Type B pancreatic cell (in vitro differentiated cells): ENCODE results near the gene ENG. TPM values are rescaled to one million over a fixed set of nuclear protein-coding genes. Genes with fewer than 3 reads are reported as not detected.

Experiments used
- DNase-seq: peaks from one replicate; pipeline ENCODE4 v3.0.0; 2021; ENCODE audit warnings: mixed read lengths; ENCODE audit not compliant: unreplicated experiment; ENCODE audit errors: extremely low spot score
- H3K27ac Mint-ChIP-seq: 2 replicates; pipeline ENCODE4 v1.8.0; 2021; ENCODE audit warnings: mild to moderate bottlenecking, mixed read lengths
- H3K27me3 Mint-ChIP-seq: 2 replicates; pipeline ENCODE4 v1.8.0; 2021; ENCODE audit warnings: mixed read lengths
- H3K36me3 Mint-ChIP-seq: 2 replicates; pipeline ENCODE4 v1.8.0; 2021; ENCODE audit warnings: mixed read lengths
- H3K4me1 Mint-ChIP-seq: one replicate; pipeline ENCODE4 v1.8.0; 2021; ENCODE audit warnings: mixed read lengths; ENCODE audit not compliant: unreplicated experiment
- H3K4me3 Mint-ChIP-seq: 2 replicates; pipeline ENCODE4 v1.8.0; 2021; ENCODE audit warnings: mild to moderate bottlenecking, mixed read lengths
- H3K9me3 Mint-ChIP-seq: 2 replicates; pipeline ENCODE4 v1.8.0; 2021; ENCODE audit warnings: mixed read lengths
- CTCF ChIP-seq: fragments of 200-600 bp; sonication (generic); conservative IDR thresholded peaks from 2 replicates; pipeline ENCODE4 v1.5.0; 2021; ENCODE audit warnings: antibody characterized with exemption, mild to moderate bottlenecking
- total RNA-seq: library from RNA; stranded (reverse); gene quantifications from 2 replicates; pipeline ENCODE4 v1.2.1, GENCODE V29; 2021; ENCODE audit warnings: low replicate concordance

Gene ENG
- total RNA-seq, 1 donor from 2014 or later = 1.6 TPM

DNA sequence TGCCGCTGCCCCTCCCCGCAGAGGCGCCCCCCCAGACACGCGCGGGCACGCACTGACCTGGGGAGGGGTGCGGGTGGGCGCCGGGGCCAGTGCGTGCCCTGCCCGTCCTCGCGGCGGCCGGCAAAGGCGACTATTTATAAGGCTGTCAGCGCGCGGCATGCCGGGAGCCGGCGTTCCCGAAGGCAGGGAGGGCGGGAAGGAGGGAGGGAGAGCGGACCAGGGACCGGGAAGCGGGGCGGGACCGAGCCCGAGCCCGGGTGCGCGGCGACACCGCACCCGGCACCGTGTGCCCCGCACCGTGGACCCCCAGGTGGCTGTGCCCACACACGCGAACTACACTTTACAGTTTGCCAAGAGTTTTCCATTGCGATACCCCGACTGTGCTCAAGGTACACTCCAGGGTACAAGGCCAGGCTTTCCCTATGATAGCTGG lies 23.1 kb upstream of the ENG start, which contains the start of gene AK1:
TSS of gene AK1 (minus strand) at position 110 of the 433 bp plus-strand sequence. CDS start 3,058 bp downstream, outside the sequence.
- H3K4me1 Mint-ChIP-seq = peaks cover 15% of the 10 kb centered on the region
- peak within 1 kb of the TSS; percentile 89 for H3K4me3 Mint-ChIP-seq
- H3K27me3 Mint-ChIP-seq = no peaks in the 10 kb centered on the region
- TF ChIP-seq CTCF = no peak
- H3K9me3 Mint-ChIP-seq = no peaks in the 10 kb centered on the region
- peak within 1 kb of the TSS; percentile 59 for H3K27ac Mint-ChIP-seq
- H3K36me3 Mint-ChIP-seq = no peaks in the 10 kb centered on the region
- DNase-seq = no peak

- peak overlapping the region; percentile 89 for H3K4me3 Mint-ChIP-seq
- H3K27me3 Mint-ChIP-seq = no peaks in the 10 kb centered on the region
- DNase-seq = no peak
- peaks cover 15% of the 10 kb centered on the region for H3K4me1 Mint-ChIP-seq
- no peaks in the 10 kb centered on the region for H3K9me3 Mint-ChIP-seq
- H3K36me3 Mint-ChIP-seq = no peaks in the 10 kb centered on the region
- peak overlapping the region; percentile 59 for H3K27ac Mint-ChIP-seq
- TF ChIP-seq CTCF = no peak
These were observed 22.5 kb upstream of the ENG start for GRCh38 chr9:127876764-127877562.

GRCh38 chr9:127876026-127876763 lies 21.7 kb upstream of the ENG start:
- Mint-ChIP-seq H3K9me3 (no peaks in the 10 kb centered on the region), H3K27me3 (no peaks in the 10 kb centered on the region), H3K27ac (no peak overlapping the region), H3K4me3 (peak overlapping the region; percentile 89), H3K36me3 (no peaks in the 10 kb centered on the region), H3K4me1 (peaks cover 15% of the 10 kb centered on the region)
- DNase-seq = no peak
- TF ChIP-seq CTCF = no peak

DNA sequence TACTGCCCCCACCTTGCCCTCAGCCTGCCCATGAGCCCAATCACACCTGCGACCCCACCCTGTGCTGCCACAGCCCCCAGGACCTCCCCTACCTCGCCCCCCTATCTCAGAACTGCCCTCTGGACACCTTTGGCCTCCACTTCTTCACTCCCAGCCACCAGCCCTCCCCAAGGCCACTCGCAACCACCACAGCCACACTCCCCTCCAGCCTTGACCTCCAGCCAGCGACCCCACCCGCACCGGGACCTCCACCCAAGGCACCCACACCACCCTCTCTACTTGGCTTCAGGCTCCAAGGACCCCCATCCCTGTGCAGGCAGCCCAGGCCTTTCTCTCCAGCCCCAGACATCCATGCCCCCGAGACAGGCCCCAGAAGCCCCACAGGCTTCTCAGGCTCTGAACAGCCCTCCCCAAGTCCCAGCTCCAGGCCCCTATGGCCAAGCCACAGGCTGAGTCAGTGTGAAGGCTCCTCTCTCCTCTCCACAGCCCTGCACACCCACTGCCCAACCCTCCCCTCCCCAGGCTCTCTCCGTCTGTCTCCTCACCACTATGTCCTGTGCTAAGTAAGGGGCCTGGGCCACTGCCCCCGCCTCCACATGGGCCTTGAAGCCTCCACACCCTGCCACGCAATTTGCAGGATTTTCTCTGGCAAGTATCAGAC lies 21.0 kb upstream of the ENG start:
- TF ChIP-seq CTCF = no peak
- Mint-ChIP-seq H3K27ac (no peak overlapping the region), H3K27me3 (no peaks in the 10 kb centered on the region), H3K36me3 (no peaks in the 10 kb centered on the region), H3K4me3 (peak overlapping the region; percentile 52), H3K9me3 (no peaks in the 10 kb centered on the region), H3K4me1 (peaks cover 15% of the 10 kb centered on the region)
- no peak for DNase-seq

DNA sequence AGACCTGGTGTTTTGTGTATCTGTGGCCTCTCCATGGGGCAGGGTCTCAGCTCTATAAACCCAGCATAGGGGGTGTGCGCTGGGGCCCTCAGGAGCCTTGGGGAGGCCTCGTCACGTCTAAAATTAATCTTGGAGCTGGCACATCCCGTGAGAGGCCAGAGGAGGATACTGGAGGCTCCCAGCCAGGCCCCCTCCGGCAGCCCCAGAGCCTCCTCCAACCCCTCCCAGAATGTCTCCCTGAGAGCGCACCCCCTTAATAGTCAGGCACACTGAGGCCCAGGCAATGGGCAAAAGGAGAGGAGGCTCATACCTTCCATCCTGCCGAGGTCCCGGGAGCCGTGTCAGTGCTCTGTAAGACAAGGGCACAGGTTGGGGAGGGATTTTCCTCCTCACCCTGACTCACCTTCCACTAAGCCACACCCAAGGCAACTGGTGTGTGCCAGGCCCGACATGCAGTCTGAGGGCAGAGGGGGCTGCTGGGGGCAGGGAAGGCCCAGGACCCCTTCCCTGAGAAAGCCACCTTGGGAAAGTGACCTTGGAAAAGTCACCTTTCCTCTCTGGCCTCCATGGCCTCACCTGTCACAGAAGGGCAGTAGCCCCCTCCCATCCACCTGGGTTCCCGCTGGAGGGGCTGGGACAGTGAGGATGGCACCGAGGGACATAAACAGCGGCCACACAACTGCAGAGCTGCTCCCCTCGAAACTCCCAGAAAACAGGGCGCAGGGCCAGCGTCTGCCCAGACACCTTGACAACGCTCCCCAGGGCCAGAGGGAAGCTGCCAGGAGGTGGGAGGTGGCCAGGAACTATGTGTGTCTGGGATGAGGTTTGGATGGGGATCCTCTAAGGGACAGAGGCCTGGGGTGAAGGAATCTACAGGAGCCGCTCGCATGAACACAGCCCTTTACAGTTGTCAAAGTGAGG lies 20.1 kb upstream of the ENG start:
- no peaks in the 10 kb centered on the region for H3K9me3 Mint-ChIP-seq
- no peak for TF ChIP-seq CTCF
- no peak overlapping the region for H3K4me3 Mint-ChIP-seq
- no peaks in the 10 kb centered on the region for H3K36me3 Mint-ChIP-seq
- no peak overlapping the region for H3K27ac Mint-ChIP-seq
- no peak for DNase-seq
- no peaks in the 10 kb centered on the region for H3K27me3 Mint-ChIP-seq
- peaks cover 15% of the 10 kb centered on the region for H3K4me1 Mint-ChIP-seq
